Endothelial cell of hepatic sinusoid (primary cell): ENCODE data around the gene PHACTR1.
"Not testable (repeated sequence)": the region's sequence is repeated elsewhere in the genome, so short reads cannot be mapped to it uniquely, and the experiment has no call there.

ENCODE experiments used
- in situ Hi-C: cut with HindIII; loops from 2 replicates; pipeline ENCODE4 v1.10.0; 2017; ENCODE audit warnings: low sequenced_read_pairs

Gene PHACTR1

DNA sequence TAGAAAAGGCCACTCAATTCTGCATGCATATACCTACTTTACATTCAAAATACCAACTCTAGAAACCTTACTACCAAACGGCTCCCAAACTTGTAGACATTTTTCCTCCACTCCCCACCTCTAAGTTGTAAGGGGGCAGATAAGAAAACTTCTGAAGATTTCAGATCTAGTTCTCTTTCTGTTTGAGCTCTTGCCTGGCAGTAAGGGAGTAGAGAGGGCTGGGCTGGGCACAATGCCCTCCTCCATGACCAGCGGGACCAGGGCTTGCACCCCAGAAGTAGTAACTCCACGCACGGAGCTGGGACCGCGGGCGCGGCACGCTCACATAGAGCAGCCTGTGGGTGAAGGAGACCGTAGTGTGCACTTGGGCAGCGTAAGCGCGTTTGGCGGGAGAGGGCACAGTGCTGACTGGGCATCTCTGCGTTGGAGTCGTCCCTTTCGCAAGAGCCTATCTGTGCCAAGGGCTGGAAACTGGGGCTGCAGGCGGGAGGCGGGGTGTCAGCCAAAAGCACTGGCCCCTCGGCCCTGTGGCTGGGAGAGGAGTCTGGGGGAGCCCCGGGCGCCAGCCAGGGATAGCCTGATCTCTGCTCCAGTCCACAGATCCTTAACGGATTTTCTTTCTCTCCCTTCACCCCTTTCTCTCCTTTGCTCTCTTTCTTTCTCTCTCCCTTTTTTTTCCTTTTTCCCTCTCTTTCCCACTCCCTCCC lies 32.4 kb downstream of the PHACTR1 start:
- in situ Hi-C loops, result no loop called here

DNA sequence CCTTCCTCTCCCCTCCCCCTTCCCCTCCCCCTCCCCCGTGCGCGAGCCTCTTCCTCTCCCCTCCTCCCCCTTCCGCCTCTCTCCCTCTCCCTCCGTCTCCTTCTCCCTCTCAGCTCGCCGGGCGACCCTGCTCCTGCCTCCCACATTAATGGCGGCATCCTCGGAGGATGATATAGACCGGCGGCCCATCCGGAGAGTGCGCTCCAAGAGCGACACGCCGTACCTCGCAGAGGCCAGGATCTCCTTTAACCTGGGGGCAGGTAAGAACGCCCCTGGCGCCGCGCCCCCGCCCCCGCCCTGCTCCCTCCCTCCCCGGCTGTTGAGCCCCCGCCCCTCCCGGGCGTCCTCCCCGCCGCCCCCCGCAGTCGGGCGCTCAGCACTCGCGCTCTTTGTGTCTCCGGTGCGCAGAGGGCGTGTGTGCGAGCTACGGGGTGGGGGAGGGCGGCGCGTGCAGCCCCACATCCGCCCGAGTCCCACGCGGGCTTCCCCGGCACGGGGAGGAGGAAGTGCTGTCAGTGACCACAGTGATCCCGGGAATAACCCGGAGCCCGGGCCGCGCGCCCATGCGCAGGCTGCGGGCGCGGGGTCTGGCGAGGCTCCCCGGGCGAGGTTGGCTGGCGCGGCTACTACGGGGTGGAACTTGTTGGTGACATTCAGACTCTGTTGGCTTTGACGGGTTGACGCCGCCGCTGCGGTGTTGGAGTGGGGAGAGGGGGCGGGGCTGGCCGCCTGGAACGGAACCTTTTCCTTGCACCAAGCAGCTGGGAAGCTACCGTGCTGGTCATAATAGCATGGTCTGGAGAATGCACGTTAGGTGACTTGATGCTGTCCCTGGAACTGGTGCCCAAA lies 33.2 kb downstream of the PHACTR1 start:
- in situ Hi-C loops, result no loop called here

DNA sequence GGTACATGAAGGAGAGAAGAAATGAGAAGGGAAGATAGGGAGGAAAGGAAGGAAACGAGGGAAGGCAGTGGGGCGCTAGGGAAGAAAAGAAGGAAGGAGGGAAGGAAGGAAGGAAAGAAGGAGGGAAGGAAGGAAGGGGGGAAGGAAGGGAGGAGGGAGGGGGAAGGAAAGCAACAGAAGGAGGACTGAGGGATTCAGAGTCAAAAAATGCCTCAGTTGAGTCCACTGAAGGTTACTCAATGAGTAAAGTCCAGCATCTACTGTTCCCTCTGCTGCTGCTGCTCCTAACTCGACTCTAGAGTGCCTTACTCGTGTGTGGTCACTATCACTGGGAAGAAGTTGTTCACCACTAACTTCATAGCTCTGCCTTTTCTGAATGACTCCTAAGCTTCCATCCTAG lies 33.8 kb downstream of the PHACTR1 start:
- in situ Hi-C loops, result no loop called here

DNA sequence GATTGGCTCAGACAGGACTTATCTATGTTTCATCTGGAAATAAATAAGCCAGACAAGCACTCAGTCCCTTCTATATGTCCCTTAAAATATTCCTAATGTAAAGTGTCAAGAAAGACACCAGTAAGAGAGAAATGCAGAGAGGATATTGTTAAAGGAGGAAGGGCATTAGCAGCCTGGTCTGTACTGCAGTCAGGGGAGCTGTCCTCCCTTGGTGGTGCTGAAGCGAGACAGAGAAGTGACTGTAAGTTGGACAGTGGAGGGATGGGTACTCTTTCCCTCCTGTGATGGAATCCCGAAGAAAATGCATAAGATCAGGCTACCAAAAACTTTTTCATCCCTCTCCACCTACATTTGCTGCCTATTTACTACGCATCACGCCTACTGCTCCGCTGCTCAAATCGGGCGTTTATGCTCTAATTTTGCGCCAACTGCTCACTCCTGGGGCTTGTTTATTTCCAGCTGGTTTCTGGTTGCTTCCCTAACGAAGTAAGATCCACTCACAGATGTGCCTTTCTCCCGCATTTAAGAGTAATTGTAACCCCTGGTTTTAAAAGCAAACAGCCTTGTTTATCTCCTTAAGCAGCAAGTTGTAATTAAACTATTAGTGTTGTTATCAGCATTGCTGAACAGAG lies 35.2 kb downstream of the PHACTR1 start:
- in situ Hi-C loops, result no loop called here

DNA sequence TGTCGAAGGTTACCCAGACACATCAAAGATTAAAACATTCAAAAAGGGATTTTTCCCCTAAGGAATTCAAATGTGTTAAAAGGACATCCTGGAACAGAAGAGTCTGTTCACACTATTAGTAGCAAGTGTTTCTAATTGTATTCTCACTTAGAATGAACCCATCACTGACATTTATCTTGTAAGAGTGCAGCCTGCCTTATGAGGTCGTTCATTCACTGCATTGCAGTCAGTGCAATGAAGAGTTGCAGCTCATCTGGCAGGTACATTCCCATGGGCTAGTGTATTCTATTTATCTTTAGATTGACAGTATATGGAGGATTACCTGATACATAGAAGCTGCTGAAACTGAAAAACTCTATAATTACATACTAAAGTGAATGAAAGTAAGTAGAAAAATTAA lies 36.5 kb downstream of the PHACTR1 start:
- in situ Hi-C loops, result no loop called here

DNA sequence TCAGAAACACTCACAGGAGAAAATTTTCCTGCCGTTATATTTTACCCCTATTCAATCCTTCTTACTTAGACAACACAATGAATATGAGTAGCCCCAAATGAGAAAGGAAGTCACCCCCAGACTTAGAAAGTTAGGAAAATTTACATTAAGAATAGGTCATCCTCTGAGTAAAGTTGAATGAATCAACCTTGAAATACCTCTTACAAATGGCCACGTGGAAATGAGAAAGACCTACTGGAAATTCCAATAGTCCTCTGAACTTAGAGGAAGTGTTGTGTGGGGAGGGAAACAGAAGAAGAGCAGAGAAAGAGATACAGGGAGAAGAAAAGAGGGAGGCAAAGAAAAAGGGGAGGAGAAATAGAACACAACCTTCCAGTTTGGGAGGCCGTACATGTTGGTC lies 43.7 kb downstream of the PHACTR1 start:
- in situ Hi-C loops, result no loop called here

DNA sequence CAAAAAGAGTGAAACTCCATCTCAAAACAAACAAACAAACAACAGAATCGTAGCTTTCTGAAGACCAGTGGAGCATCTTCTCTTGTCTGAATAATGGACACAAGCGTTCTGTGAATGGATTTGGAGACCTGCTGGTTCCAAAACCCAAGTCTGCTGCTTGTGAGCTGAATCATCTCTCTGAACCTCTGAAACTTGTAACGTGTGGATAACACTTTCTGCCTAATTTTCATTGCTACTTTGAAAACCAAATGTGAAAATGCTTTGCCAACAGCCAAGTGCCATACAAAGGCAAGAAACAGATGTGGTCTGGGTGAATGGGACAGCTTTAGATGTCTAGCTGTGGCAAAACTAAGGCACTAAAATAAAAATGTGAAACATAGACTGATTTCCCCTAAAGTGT lies 44.3 kb downstream of the PHACTR1 start:
- in situ Hi-C loops, result no loop called here

DNA sequence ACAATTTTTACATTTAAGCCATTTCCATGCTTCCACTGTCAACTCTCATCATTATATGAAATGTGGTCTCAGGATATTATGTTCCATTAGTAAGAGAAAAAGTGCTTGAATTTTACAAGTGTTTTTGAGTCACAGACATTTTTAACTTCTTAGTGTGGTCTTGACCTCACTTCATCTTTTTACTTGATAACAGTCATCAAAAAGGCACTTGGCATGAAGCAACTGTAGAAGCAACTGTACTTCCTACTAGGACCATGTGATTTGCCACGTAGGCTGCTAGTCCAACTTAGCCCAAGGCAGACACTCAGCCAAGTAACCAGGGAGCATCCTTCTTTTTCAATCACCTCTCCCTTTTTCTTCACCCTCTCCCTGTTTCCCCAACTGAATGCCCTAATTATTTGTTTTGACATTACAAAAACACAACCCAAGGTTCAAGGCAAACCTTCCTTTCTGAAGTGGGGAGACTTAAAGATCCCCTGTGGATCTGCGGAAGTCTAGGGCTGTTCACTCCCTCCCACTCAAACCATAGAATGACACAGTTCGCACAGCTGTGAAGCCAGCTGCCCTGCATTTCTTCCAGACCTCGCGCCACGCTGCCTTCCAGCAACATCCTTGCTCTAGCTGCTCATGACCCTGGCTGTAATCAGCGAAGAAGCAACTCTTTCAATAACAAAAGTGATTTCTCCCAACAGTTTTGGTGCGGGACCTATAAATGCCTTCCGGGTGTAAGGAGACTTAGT lies 45.0 kb downstream of the PHACTR1 start:
- in situ Hi-C loops, result no loop called here

DNA sequence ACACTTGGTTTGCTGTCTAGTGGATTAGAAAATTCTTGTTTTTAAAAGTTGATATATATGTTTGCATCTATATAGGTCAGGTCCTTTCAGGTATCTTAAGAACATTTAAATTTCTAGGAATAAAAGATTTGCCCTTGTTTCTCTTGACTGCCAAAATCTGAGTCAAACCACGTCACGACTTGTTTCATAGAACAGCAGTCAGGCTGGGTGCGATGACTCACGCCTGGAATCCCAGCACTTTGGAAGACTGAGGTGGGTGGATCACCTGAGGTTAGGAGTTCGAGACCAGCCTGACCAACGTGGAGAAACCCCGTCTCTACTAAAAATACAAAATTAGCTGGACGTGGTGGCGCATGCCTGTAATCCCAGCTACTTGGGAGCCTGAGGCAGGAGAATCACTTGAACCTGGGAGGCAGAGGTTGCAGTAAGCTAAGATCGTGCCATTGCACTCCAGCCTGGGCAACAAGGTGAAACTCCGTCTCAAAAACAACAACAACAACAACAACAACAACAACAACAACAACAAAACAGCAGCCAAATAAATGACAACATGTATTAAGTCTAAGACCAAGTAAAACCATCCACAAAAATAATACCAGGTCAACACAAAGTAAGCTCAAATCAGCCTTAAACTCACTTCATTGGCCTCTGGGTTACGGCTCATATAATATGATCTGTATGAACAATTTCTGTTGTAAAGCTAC lies 46.3 kb downstream of the PHACTR1 start:
- in situ Hi-C loops, result not testable (repeated sequence)

DNA sequence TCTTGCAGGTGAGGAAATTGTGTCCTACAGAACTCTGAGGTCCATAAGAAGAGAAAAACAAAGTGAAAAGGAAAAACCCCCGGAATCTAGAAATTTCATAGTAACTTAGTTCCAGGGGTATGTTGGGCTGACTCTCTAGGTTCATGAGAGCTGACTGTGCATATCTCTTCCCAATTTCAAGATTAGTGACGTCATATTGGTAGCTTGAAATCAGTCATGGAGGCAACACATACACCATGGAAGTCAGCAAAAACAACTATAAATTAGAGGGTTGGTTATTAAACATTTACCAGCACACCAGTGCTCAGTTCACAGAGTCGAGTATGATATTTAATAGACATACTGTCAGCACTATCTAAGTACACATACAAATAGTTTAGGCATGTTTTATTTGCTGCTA lies 49.8 kb downstream of the PHACTR1 start:
- in situ Hi-C loops, result no loop called here

DNA sequence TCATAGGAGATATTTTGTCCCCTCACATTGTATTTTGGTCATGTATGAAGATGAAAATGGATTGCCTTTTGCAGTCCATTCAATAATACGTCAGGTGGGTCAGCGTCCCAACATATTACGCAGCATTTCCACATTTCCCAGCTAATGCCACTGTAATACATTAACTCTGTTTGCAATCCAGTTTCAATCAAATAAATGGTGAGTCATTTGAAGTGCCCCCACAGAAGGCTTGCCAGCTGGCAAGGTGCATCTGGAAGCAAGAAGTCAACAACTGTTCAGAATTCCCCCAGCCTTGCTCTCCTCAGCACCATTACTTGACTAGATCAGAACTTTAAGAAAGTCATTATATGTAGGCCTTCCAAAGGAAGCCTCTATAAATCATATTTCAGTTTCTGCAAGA lies 50.4 kb downstream of the PHACTR1 start:
- in situ Hi-C loops, result no loop called here

DNA sequence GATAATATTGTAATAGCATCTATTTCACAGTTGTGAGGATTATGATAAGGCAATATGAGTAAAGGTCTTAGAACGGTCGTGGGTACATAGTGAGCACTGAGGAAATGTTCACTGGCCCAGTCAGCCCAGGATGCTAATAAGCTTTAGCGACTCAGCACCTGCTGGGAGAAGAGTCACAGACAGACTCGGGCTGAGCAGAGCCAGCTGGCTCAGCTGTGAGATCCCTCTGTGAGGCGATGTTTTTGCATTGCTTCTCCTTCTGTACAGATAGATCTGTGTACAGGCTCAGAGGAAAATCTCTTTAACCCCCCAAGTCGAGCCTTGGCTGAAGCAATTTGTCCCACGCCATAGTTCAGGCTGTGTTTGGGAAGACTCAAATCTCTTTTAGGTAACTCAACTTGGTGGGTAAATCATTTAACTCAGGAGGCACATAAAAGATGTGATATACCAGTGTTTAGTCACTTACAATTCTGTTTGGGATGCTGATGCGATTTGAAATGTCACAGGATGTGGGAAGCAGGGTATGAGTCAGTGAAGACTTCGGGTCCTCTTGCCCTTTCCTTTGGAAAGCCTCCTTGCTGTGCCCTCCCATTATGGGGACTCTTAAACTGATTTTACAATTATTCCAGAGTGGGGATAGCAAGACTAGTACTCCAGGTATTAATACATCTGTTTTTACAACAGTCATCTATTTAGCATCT lies 53.1 kb downstream of the PHACTR1 start:
- in situ Hi-C loops, result no loop called here

DNA sequence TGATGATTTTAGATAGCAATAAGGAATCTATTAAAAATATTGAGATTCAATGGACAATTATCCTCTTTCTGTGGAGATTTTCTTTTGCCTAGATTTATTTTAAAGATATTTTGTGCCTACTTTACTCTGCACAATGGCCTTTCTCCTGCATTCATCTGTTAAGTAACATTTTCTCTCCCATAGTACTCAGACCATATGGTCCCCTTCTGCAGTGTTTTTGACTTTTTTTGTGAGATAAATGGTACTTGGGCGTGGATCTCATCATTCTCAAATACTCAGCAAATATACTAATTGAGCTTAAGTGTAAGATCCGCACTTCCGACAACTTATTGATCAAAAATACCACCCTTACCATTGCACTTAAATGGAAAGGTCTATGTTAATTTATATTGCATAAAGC lies 55.8 kb downstream of the PHACTR1 start:
- in situ Hi-C loops, result no loop called here

DNA sequence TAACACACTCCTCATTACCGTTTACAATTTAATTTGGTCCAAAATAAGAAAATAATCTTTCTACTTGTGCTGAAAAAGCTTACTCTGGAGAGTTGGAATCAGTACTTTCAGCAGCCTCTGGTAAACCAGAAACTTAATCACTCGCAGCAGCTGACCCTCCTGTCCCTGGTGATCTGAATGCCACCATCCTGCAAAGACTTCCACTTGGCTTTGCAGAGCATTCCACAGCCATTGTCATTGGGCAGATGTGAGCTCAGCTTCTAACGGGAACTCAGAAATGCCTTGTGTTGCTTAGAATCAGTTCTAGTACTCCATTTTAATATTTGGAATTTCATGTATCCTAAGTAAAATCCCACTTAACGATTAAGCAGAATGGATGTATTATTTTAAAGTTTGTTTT lies 59.7 kb downstream of the PHACTR1 start:
- in situ Hi-C loops, result no loop called here

DNA sequence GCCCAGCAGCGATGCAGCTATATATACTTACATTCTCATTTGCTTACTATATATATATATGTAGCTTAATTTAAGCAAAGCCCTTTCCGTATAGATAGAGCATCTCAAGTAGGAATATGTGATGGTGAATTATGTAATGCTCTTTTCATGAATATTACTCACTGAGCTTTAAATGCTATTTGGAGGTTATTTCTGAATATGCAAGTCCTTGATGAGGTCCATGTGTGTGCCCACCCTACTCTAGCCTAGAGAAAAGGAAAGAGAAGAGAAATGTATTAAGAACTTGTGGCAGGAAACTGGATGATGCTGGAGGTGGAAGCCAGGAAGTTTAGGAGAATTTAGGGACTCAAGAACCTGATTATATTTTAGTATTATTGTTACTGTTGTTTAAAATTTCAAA lies 63.2 kb downstream of the PHACTR1 start:
- in situ Hi-C loops, result no loop called here

DNA sequence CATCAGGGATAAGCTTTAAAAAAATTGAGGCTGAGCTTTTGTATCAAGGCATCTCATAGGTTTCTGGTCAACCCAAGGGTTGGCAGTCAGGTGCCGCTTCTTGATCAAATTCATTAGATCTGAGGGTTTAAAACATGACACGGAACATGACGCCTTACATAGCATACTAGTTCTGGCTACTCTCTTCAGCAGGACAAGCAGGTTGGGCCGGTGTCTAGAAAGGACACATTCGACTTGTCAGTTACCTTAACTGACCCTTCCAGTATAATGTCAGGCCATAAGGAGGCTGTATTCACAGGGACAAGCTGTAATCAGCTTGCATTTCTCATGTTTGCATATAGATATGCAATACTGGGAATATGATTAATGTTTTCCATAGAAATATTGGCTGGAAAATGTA lies 65.6 kb downstream of the PHACTR1 start:
- in situ Hi-C loops, result no loop called here

DNA sequence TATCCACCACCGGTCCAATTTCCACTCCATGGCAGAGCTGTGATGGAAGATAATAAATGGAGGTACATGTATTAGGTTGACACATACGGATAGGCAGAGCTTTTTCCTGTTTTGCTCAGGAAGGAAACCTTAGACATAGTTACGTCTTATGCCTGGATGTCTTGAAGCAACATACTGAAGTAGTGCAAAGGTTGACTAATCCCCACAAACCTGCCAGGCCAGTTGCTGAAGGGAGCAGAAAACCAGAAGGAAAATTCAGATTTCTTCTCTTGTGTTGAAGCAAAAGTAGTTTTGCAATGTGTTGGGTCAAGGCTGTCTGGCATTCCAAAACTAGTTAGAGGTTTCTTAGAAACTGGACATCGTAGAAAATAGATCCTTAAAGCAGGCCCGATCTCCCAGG lies 68.7 kb downstream of the PHACTR1 start:
- in situ Hi-C loops, result no loop called here

DNA sequence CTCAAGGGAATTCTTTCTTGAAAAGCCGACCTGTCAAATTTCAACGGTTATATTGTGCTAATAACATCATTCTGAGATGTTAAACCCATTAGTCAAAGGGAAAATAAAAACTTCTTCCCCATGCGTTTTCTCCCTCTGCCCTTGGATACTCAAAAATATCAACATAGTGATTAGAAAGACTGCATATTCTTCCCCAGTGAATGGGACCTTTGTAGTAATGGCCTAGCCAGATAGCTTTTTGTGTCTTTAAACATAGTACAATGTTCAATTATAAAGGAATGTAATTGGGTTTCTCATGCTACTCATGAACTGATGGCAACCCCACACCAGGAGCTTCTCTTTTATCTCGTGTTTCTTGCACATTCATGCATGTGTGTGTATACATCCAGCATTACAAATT lies 69.4 kb downstream of the PHACTR1 start:
- in situ Hi-C loops, result no loop called here

DNA sequence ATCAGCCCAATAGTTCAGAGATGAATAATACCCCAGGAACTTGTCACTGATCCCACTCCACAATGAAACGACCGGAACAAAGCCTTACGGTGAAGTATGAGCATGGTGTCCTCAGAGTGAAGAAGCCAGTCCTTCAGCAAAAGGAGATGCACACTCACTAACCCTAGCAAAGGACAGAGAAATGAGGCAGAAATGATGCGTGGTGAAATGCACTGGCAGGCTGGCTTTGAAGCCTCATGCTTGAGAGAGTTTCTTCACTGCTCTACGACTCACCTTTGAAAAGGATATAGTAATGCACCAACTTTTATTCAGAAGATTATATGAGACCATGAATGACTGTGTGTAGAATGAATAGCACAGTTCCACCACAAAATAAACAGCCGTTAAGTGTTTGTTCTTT lies 74.8 kb downstream of the PHACTR1 start:
- in situ Hi-C loops, result no loop called here

DNA sequence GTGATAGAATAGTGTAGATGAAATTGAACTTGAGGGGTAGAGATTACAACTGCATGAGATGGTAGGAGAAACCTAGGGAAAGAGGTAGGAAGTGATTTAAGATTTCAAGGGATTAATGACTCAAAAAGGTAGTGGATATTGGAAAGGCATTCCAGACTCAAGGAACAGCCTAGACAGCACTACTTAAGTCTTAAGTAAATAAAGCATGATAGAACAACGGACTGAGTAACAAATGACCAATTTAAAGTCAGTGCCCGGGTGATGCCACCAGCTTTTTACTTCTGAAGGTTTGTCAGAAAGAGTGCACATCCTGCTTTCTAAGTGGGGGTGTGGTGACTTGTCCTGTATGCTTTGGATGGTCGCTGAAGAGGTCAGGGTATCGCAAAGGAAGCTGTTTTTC lies 81.8 kb downstream of the PHACTR1 start:
- in situ Hi-C loops, result no loop called here
